Calu3 (cell line): ENCODE measurements around the gene NUP50. TPM values are rescaled to one million over a fixed set of nuclear protein-coding genes. Genes with fewer than 3 reads are reported as not detected.

Experiments used
- BruUV-seq: library from RNA; stranded (reverse); fragments of 400-500 nt; replicated peaks from 2 replicates; lab custom pipeline; 2021; lab: Mats Ljungman, UMichigan
- CTCF ChIA-PET: fragments of 300-600 bp; sonication (Branson Sonifier 250); formaldehyde crosslinking; loops from one replicate; lab custom pipeline; 2022; ENCODE audit warnings: antibody characterized with exemption; lab: Charles Lee
- DNase-seq: peaks from one replicate; pipeline ENCODE4 v3.0.0; 2022
- H3K27ac Mint-ChIP-seq: one replicate; pipeline ENCODE4 v1.8.0; 2022; ENCODE audit warnings: mixed read lengths; ENCODE audit not compliant: unreplicated experiment
- H3K27me3 Mint-ChIP-seq: one replicate; pipeline ENCODE4 v1.8.0; 2022; ENCODE audit warnings: mixed read lengths; ENCODE audit not compliant: unreplicated experiment
- H3K36me3 Mint-ChIP-seq: one replicate; pipeline ENCODE4 v1.8.0; 2022; ENCODE audit warnings: mild to moderate bottlenecking, moderate library complexity, mixed read lengths; ENCODE audit not compliant: insufficient read depth, unreplicated experiment
- H3K4me1 Mint-ChIP-seq: one replicate; pipeline ENCODE4 v1.8.0; 2022; ENCODE audit warnings: mild to moderate bottlenecking, low read depth, mixed read lengths; ENCODE audit not compliant: unreplicated experiment
- H3K4me3 Mint-ChIP-seq: one replicate; pipeline ENCODE4 v1.8.0; 2022; ENCODE audit warnings: mild to moderate bottlenecking, low read depth, moderate library complexity, mixed read lengths; ENCODE audit not compliant: unreplicated experiment
- H3K9me3 Mint-ChIP-seq: one replicate; pipeline ENCODE4 v1.8.0; 2022; ENCODE audit warnings: low read depth, mixed read lengths; ENCODE audit not compliant: unreplicated experiment
- intact Hi-C: fragments of 100-400 bp; cut with micrococcal nuclease; formaldehyde crosslinking; loops from one replicate; pipeline ENCODE4 v1.10.0; 2022; ENCODE audit not compliant: unreplicated experiment
- total RNA-seq: library from RNA; stranded (reverse); gene quantifications from 2 replicates; pipeline ENCODE4 v1.2.3, GENCODE V29; 2022
- TF ChIP-seq, protein P1 (sequence below): fragments of 200-600 bp; IDR thresholded peaks from one replicate; pipeline ENCODE4 v1.8.0; 2022; ENCODE audit warnings: antibody characterized with exemption; ENCODE audit not compliant: unreplicated experiment

Gene NUP50
- total RNA-seq, 1 experiment from 2014 or later, result 107 TPM

DNA sequence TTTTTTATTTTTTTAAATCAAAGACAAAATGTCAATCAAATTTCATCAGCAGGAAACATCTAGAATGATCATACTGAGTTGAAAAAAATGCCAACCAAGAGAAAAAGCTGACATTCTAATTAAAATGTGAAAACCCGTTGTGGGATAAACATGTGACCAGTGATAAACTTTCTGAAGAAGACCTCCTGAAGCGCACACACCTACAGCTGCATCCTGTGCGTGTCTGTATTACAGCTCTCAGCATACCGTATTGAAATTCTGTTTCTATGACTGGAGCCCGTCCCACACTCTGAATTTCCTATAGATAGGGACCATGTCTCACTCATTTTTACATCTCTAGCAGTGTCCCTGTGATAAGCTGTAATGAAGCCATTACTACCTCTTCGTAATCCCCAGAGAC, 12.2 kb upstream of the NUP50 start:
- H3K4me3 Mint-ChIP-seq, result no peak overlapping the region
- H3K27me3 Mint-ChIP-seq, result no peaks in the 10 kb centered on the region
- TF ChIP-seq, protein P1, sequence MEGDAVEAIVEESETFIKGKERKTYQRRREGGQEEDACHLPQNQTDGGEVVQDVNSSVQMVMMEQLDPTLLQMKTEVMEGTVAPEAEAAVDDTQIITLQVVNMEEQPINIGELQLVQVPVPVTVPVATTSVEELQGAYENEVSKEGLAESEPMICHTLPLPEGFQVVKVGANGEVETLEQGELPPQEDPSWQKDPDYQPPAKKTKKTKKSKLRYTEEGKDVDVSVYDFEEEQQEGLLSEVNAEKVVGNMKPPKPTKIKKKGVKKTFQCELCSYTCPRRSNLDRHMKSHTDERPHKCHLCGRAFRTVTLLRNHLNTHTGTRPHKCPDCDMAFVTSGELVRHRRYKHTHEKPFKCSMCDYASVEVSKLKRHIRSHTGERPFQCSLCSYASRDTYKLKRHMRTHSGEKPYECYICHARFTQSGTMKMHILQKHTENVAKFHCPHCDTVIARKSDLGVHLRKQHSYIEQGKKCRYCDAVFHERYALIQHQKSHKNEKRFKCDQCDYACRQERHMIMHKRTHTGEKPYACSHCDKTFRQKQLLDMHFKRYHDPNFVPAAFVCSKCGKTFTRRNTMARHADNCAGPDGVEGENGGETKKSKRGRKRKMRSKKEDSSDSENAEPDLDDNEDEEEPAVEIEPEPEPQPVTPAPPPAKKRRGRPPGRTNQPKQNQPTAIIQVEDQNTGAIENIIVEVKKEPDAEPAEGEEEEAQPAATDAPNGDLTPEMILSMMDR, result no peak
- peaks cover 20% of the 10 kb centered on the region for H3K4me1 Mint-ChIP-seq
- H3K36me3 Mint-ChIP-seq, result peaks cover 35% of the 10 kb centered on the region
- CTCF ChIA-PET, result interaction anchor here (0.7 kb wide), 1 partner anchor 233 kb away, joined by 3 read pairs; no protein-coding TSS in a partner anchor
- H3K27ac Mint-ChIP-seq, result peak overlapping the region; percentile 23
- intact Hi-C loops, result loop anchor here (10.0 kb wide), 1 partner anchor 47 kb away; no protein-coding TSS in a partner anchor
- no TSS peak for BruUV-seq
- no peaks in the 10 kb centered on the region for H3K9me3 Mint-ChIP-seq
- no peak for DNase-seq

GRCh38 chr22:45154383-45154782, 9.3 kb upstream of the NUP50 start:
- intact Hi-C loops, result loop anchor here (10.0 kb wide), 1 partner anchor 50 kb away; no protein-coding TSS in a partner anchor
- peaks cover 47% of the 10 kb centered on the region for H3K4me1 Mint-ChIP-seq
- no peak overlapping the region for H3K27ac Mint-ChIP-seq
- BruUV-seq, result no TSS peak
- no peak for DNase-seq
- H3K9me3 Mint-ChIP-seq, result no peaks in the 10 kb centered on the region
- CTCF ChIA-PET, result no interaction called here
- TF ChIP-seq, protein P1, result no peak
- no peak overlapping the region for H3K4me3 Mint-ChIP-seq
- H3K36me3 Mint-ChIP-seq, result peaks cover 44% of the 10 kb centered on the region
- no peaks in the 10 kb centered on the region for H3K27me3 Mint-ChIP-seq

DNA sequence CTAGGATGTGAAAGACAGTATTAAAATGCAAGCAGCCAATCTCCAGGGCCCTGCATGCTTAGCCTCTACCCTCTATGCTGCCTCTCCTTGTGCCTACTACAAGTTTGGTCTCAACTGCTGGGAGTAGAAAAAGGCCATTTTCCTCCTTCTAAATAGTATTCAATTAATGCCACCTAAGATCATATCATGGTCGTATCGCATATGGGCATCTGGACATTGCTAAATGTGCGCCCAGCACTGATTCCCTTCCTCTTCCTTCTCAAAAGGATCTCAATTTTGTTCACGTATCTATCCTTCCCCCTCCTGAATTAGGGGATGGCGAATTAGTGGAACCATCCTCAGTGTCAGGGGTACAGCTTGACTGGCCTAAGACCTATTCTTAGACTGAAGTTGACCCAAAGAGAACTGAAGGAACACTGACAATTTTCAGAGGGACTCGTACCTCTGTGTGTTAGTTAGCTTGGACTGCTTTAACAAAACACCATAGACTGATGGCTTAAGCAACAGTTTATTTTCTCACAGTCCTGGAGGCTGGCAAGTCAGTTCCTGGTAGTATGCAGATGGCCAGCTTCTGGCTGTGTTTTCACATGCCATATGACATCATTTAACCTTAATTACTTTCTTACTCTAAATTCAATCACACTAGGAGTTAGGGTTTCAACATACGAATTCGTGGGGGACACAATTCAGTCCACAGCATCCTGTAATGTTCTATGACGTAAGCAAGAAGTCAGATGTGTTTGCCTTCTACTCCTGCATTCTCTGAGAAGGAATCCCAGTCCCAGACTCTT, 8.5 kb upstream of the NUP50 start:
- BruUV-seq, result no TSS peak
- intact Hi-C loops, result loop anchor here (10.0 kb wide), 1 partner anchor 50 kb away; no protein-coding TSS in a partner anchor
- Mint-ChIP-seq H3K4me3 (no peak overlapping the region), H3K27me3 (no peaks in the 10 kb centered on the region), H3K4me1 (peaks cover 55% of the 10 kb centered on the region), H3K36me3 (peaks cover 50% of the 10 kb centered on the region), H3K9me3 (no peaks in the 10 kb centered on the region), H3K27ac (peak overlapping the region; percentile 66)
- CTCF ChIA-PET, result no interaction called here
- DNase-seq, result no peak
- TF ChIP-seq, protein P1, result no peak

- no peak overlapping the region for H3K4me3 Mint-ChIP-seq
- H3K4me1 Mint-ChIP-seq, result peaks cover 82% of the 10 kb centered on the region
- no peaks in the 10 kb centered on the region for H3K9me3 Mint-ChIP-seq
- no peaks in the 10 kb centered on the region for H3K27me3 Mint-ChIP-seq
- peaks cover 62% of the 10 kb centered on the region for H3K36me3 Mint-ChIP-seq
- DNase-seq, result no peak
- no peak overlapping the region for H3K27ac Mint-ChIP-seq
- no TSS peak for BruUV-seq
- intact Hi-C loops, result loop anchor here (10.0 kb wide), 1 partner anchor 53 kb away; no protein-coding TSS in a partner anchor
- TF ChIP-seq, protein P1, result no peak
- CTCF ChIA-PET, result interaction anchor here (0.6 kb wide), 1 partner anchor 40 kb away, joined by 6 read pairs; no protein-coding TSS in a partner anchor
Observed at GRCh38 chr22:45157907-45158306, 5.8 kb upstream of the NUP50 start.
